GM12874 (cell line): ENCODE results near the gene LRRFIP2.

Experiments
- TF ChIP-seq, protein P1 (sequence below): IDR thresholded peaks from 2 replicates; pipeline ENCODE4 v1.5.1; 2011; ENCODE audit warnings: low read depth, mild to moderate bottlenecking, control low read depth, low read length, moderate library complexity; ENCODE audit not compliant: insufficient read depth

LRRFIP2 gene, protein sequence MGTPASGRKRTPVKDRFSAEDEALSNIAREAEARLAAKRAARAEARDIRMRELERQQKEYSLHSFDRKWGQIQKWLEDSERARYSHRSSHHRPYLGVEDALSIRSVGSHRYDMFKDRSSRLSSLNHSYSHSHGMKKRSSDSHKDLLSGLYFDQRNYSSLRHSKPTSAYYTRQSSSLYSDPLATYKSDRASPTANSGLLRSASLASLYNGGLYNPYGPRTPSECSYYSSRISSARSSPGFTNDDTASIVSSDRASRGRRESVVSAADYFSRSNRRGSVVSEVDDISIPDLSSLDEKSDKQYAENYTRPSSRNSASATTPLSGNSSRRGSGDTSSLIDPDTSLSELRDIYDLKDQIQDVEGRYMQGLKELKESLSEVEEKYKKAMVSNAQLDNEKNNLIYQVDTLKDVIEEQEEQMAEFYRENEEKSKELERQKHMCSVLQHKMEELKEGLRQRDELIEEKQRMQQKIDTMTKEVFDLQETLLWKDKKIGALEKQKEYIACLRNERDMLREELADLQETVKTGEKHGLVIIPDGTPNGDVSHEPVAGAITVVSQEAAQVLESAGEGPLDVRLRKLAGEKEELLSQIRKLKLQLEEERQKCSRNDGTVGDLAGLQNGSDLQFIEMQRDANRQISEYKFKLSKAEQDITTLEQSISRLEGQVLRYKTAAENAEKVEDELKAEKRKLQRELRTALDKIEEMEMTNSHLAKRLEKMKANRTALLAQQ

DNA sequence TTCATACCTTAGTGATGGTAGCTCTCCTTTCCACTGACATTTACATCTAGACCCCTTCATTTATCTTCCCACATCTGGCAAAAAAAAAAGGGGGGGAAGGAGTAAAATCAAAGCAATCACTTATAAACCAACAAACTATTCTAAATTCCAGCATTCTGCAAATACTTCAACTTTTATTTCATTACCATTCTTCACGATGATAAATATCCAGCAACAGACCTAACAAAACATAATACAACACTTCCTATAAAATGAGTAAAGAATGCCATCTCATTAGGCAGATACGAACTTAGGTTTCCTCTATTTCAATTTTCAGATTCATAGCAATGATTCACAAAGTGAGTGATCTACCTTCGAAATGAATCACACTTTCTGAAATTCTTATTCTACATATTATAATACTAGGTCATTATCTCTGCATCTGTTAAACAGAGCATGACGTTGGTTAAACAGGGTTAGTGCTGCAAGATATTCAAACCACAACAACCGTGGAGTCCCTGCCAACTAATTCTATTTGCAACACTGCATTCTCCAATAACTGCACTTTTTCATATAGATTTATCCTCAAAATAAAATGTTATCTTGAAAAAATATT is at the start of gene LRRFIP2:
TSS of gene LRRFIP2 (minus strand) at position 51 of the 595 bp plus-strand sequence. CDS start 25,599 bp downstream, outside the sequence.
- TF ChIP-seq, protein P1, sequence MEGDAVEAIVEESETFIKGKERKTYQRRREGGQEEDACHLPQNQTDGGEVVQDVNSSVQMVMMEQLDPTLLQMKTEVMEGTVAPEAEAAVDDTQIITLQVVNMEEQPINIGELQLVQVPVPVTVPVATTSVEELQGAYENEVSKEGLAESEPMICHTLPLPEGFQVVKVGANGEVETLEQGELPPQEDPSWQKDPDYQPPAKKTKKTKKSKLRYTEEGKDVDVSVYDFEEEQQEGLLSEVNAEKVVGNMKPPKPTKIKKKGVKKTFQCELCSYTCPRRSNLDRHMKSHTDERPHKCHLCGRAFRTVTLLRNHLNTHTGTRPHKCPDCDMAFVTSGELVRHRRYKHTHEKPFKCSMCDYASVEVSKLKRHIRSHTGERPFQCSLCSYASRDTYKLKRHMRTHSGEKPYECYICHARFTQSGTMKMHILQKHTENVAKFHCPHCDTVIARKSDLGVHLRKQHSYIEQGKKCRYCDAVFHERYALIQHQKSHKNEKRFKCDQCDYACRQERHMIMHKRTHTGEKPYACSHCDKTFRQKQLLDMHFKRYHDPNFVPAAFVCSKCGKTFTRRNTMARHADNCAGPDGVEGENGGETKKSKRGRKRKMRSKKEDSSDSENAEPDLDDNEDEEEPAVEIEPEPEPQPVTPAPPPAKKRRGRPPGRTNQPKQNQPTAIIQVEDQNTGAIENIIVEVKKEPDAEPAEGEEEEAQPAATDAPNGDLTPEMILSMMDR, result no peak

DNA sequence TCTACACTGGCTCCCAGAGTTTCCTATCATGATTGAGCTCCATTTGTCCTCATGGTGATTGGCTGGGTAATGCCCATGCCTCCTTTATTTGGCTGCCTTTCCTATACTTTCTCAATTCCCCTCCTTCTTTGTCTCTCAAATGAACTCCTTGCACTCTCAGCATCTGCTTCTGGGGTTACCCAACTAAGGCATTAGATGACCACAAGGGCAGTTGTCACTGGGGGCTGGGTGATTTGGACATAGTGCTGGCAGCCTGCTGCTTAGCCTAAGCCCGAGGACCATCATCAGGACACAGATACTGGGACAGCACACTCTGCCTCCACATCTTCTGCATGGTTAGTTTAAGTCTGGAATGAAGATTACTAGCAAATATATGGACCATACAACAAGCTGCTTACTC is 49.2 kb upstream of the LRRFIP2 start:
- TF ChIP-seq, protein P1, result no peak

DNA sequence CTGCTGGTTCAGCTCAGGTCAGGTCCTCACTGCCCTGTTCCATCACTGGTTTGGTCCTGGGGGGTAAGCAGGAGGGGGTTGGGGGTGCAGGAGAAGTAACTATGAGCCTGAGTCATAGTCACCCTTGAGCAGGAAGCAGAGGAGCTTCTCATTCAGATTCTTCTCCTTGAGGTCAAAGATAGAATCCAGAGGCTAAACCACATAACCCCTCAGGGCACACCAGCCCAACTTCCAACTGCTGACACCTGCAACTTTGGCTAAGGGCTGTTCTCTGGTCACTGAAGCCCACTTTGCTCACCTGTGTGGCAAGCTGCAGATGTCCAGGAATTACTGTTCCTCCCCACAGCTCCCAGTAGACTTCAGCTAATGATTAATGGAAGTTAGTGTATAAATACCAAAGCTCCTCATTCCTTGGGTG is 48.8 kb upstream of the LRRFIP2 start:
- TF ChIP-seq, protein P1, result no peak

- TF ChIP-seq, protein P1, result no peak
Observed at GRCh38 chr3:37221407-37221806, 47.0 kb upstream of the LRRFIP2 start.

GRCh38 chr3:37219266-37219665 is 44.9 kb upstream of the LRRFIP2 start:
- TF ChIP-seq, protein P1, result no peak

GRCh38 chr3:37218206-37218605 is 43.8 kb upstream of the LRRFIP2 start:
- TF ChIP-seq, protein P1, result no peak
